ENCODE data around the gene ATL1.

GRCh38 chr14:50524731-50525515 lies 35.0 kb upstream of the ATL1 start:
- TF ChIP-seq CTCF (conservative IDR thresholded peaks at IDR 0.05; ENCODE audit: low read length), result no peak
- no peak for TF ChIP-seq EZH2phosphoT487 (IDR thresholded peaks at IDR 0.05; ENCODE audit: borderline replicate concordance, low read depth, low read length)

Data from OCI-LY7 (cell line).